Measurements from ENCODE around the gene TACC3.

TACC3 gene

DNA sequence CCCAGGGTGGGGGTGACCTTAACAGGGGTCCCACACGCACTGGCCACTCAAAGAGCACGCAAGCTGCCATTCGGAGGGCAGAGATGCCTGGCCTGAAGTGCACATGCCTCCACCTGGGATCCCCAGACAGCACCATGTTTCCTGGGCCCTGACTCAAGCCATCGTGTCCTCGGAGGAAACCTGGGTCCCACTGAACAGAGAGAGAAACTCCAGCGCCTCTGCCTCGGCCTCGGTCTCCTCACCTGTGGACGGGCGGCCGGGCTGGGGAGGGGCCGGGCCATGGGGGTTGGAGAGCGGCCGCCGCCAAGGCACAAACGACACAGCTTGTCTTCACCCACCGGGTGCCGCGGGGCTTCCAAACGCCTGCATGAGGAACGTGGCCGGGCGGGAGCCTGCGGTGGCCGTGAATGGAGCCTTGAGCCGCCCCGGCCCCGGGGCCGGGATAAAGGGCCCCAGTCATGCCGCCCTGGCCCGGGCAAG lies 41.8 kb downstream of the TACC3 start:
- H2AFZ ChIP-seq (ENCODE audit: low read length) = no peak overlapping the region
- H3K27ac ChIP-seq (ENCODE audit: low read length) = no peak overlapping the region
- no peak overlapping the region for H3K4me3 ChIP-seq (ENCODE audit: low read length)
- no peak for DNase-seq
- H3K36me3 ChIP-seq (replicated peaks; ENCODE audit: insufficient read depth, low read length) = no peaks in the 10 kb centered on the region
- TF ChIP-seq, protein P1, sequence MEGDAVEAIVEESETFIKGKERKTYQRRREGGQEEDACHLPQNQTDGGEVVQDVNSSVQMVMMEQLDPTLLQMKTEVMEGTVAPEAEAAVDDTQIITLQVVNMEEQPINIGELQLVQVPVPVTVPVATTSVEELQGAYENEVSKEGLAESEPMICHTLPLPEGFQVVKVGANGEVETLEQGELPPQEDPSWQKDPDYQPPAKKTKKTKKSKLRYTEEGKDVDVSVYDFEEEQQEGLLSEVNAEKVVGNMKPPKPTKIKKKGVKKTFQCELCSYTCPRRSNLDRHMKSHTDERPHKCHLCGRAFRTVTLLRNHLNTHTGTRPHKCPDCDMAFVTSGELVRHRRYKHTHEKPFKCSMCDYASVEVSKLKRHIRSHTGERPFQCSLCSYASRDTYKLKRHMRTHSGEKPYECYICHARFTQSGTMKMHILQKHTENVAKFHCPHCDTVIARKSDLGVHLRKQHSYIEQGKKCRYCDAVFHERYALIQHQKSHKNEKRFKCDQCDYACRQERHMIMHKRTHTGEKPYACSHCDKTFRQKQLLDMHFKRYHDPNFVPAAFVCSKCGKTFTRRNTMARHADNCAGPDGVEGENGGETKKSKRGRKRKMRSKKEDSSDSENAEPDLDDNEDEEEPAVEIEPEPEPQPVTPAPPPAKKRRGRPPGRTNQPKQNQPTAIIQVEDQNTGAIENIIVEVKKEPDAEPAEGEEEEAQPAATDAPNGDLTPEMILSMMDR (IDR thresholded peaks at IDR 0.05; ENCODE audit: low read length) = no peak
- no peak for TF ChIP-seq EZH2phosphoT487 (IDR thresholded peaks at IDR 0.05; ENCODE audit: low read length)
- no peaks in the 10 kb centered on the region for H3K9me2 ChIP-seq (replicated peaks; ENCODE audit: insufficient read depth, low read length)
- H3F3A ChIP-seq (ENCODE audit: insufficient read depth, low read length) = no peaks in the 10 kb centered on the region
- no peaks in the 10 kb centered on the region for H3K4me1 ChIP-seq (ENCODE audit: low read length)
- H4K20me1 ChIP-seq (ENCODE audit: insufficient read depth, low read length) = no peaks in the 10 kb centered on the region; the same call in 1 of the 2 replicates
- H3K27me3 ChIP-seq (replicated peaks; ENCODE audit: insufficient read depth, low read length) = peaks cover 78% of the 10 kb centered on the region
- H3K79me2 ChIP-seq (ENCODE audit: low read length) = no peaks in the 10 kb centered on the region
- H3K4me2 ChIP-seq (ENCODE audit: low read depth, low read length) = peak overlapping the region; percentile 21; the same call in 1 of the 2 replicates
- H3K9me3 ChIP-seq (replicated peaks; ENCODE audit: insufficient read depth, low read length) = no peaks in the 10 kb centered on the region
- H3K9ac ChIP-seq (ENCODE audit: low read length) = no peak overlapping the region

DNA sequence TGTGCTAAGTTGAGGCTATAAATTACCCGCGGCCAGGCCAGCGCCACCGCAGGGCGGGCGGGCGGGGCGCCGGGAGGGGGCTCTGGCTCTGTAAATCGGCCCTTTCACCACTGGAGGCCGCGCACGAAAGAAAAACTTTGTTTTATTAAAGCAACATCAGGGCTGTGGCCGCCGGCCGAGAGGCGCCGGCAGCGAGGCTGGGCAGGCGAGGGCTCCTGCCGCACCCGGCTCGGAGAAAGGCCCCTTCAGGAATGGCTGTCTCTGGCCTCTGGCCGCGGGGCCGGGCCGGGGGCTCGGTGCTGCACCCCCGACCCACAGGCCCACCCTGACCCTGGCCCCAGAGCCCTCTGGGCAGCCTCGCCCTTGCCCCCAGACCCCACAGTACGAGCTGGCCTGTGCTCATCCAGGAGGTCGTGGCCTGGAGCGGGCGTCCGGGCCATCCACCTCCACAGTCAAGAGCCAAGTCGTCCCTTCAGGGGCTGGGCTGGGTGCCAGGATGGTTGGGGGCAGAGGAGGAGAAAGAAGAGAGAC lies 42.3 kb downstream of the TACC3 start:
- H3K4me3 ChIP-seq (ENCODE audit: low read length) = no peak overlapping the region
- no peaks in the 10 kb centered on the region for H3K79me2 ChIP-seq (ENCODE audit: low read length)
- H3K4me1 ChIP-seq (ENCODE audit: low read length) = no peaks in the 10 kb centered on the region

DNA sequence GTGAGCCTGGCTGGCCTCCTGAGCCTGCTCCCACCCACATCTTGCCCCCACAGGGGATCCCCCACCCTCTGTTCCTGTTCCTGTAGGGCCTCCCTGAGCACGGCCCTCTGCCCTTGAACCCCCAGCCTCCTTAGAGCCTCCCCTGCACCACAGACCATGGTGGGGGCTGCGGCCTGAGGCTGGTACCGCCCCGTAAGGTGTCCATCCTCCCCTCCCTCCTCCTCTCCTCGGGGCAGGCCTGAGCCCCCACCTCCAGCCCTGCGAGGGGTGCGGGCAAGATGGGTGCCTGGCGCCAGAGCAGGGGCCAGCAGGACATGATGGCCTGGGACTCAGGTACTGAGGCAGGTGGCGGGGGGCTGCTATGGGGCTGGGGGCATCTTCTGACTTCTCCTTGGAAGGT lies 43.3 kb downstream of the TACC3 start:
- H2AFZ ChIP-seq (ENCODE audit: low read length) = no peak overlapping the region
- no peaks in the 10 kb centered on the region for H3K79me2 ChIP-seq (ENCODE audit: low read length)
- H4K20me1 ChIP-seq (ENCODE audit: insufficient read depth, low read length) = no peaks in the 10 kb centered on the region; the same call in 1 of the 2 replicates
- H3K9ac ChIP-seq (ENCODE audit: low read length) = no peak overlapping the region
- no peaks in the 10 kb centered on the region for H3F3A ChIP-seq (ENCODE audit: insufficient read depth, low read length)
- no peaks in the 10 kb centered on the region for H3K9me3 ChIP-seq (replicated peaks; ENCODE audit: insufficient read depth, low read length)
- no peak for DNase-seq
- no peaks in the 10 kb centered on the region for H3K4me1 ChIP-seq (ENCODE audit: low read length)
- H3K4me3 ChIP-seq (ENCODE audit: low read length) = no peak overlapping the region
- no peaks in the 10 kb centered on the region for H3K36me3 ChIP-seq (replicated peaks; ENCODE audit: insufficient read depth, low read length)
- H3K4me2 ChIP-seq (ENCODE audit: low read depth, low read length) = no peak overlapping the region
- H3K27ac ChIP-seq (ENCODE audit: low read length) = no peak overlapping the region
- no peak for TF ChIP-seq EZH2phosphoT487 (IDR thresholded peaks at IDR 0.05; ENCODE audit: low read length)
- TF ChIP-seq, protein P1 (IDR thresholded peaks at IDR 0.05; ENCODE audit: low read length) = no peak
- no peak for TF ChIP-seq EZH2 (optimal IDR thresholded peaks at IDR 0.05; ENCODE audit: low read depth, low read length)
- no peaks in the 10 kb centered on the region for H3K9me2 ChIP-seq (replicated peaks; ENCODE audit: insufficient read depth, low read length)
- peaks cover 78% of the 10 kb centered on the region for H3K27me3 ChIP-seq (replicated peaks; ENCODE audit: insufficient read depth, low read length)

More for the DNA sequence above, 42.3 kb downstream of the TACC3 start:
- Histone ChIP-seq H3K27me3 (replicated peaks; ENCODE audit: insufficient read depth, low read length) (peaks cover 78% of the 10 kb centered on the region), H2AFZ (ENCODE audit: low read length) (no peak overlapping the region), H3K36me3 (replicated peaks; ENCODE audit: insufficient read depth, low read length) (no peaks in the 10 kb centered on the region), H3K27ac (ENCODE audit: low read length) (no peak overlapping the region), H4K20me1 (ENCODE audit: insufficient read depth, low read length) (no peaks in the 10 kb centered on the region; the same call in 1 of the 2 replicates), H3K9me2 (replicated peaks; ENCODE audit: insufficient read depth, low read length) (no peaks in the 10 kb centered on the region), H3K9me3 (replicated peaks; ENCODE audit: insufficient read depth, low read length) (no peaks in the 10 kb centered on the region), H3K4me2 (ENCODE audit: low read depth, low read length) (peak overlapping the region; percentile 65; the same call in 1 of the 2 replicates), H3K9ac (ENCODE audit: low read length) (no peak overlapping the region), H3F3A (ENCODE audit: insufficient read depth, low read length) (no peaks in the 10 kb centered on the region)
- DNase-seq = no peak
- TF ChIP-seq EZH2phosphoT487 (IDR thresholded peaks at IDR 0.05; ENCODE audit: low read length) (no peak), EZH2 (optimal IDR thresholded peaks at IDR 0.05; ENCODE audit: low read depth, low read length) (no peak)
- TF ChIP-seq, protein P1 (IDR thresholded peaks at IDR 0.05; ENCODE audit: low read length) = no peak
